Esophagus muscularis mucosa (tissue), 4 donors: ENCODE data around the gene OGG1. TPM values are rescaled to one million over a fixed set of nuclear protein-coding genes. Genes with fewer than 3 reads are reported as not detected.

Experiments used
- DNase-seq: peaks from one replicate; pipeline ENCODE4 v3.0.0-alpha.2; 2017; ENCODE audit errors: extremely low spot score
- H3K27ac ChIP-seq, 4 donors: fragments of 200-600 bp; sonication (generic); replicated peaks in 1 of 4; 1 replicate in 3 of 4; 2 replicates in 1 of 4; pipeline ENCODE4 v1.5.1; 2016 to 2019; ENCODE audit warnings: mild to moderate bottlenecking in 1 of 4
- H3K27me3 ChIP-seq, 4 donors: fragments of 200-600 bp; sonication (generic); one replicate each; pipeline versions ENCODE4 v1.5.1 to v1.6.0; 2016 to 2019
- H3K36me3 ChIP-seq, 4 donors: fragments of 200-600 bp; sonication (generic); one replicate each; pipeline ENCODE4 v1.5.1; 2016 to 2019
- H3K4me1 ChIP-seq, 4 donors: fragments of 200-600 bp; sonication (generic); one replicate each; pipeline ENCODE4 v1.5.1; 2016 to 2019
- H3K4me3 ChIP-seq, 4 donors: fragments of 200-600 bp; sonication (generic); 1 replicate in 2 of 4; 2 replicates in 2 of 4; pipeline ENCODE4 v1.5.1; 2016 to 2019; ENCODE audit warnings: mild to moderate bottlenecking in 4 of 4, moderate library complexity in 1 of 4
- H3K9me3 ChIP-seq, 4 donors: fragments of 200-600 bp; sonication (generic); 1 replicate in 3 of 4; 2 replicates in 1 of 4; pipeline ENCODE4 v1.5.1; 2016 to 2019
- EP300 ChIP-seq: sonication (generic); formaldehyde crosslinking; IDR thresholded peaks from one replicate; pipeline ENCODE4 v1.6.1; 2017; ENCODE audit warnings: antibody characterized with exemption
- POLR2A ChIP-seq: fragments of 450-650 bp; IDR thresholded peaks from one replicate; pipeline ENCODE4 v1.6.1; 2017; ENCODE audit warnings: antibody characterized with exemption, moderate library complexity, mild to moderate bottlenecking, low read depth
- POLR2AphosphoS5 ChIP-seq, 2 donors: sonication (generic); formaldehyde crosslinking; IDR thresholded peaks; one replicate each; pipeline ENCODE4 v1.6.1; 2017; ENCODE audit warnings: antibody characterized with exemption in 2 of 2
- WGBS: methylation state at CpG from one replicate; pipeline ENCODE4 v1.1.5; 2018; 5-methylcytosine and 5-hydroxymethylcytosine counted together
- intact Hi-C: fragments of 100-400 bp; cut with DNase I; formaldehyde crosslinking; loops from one replicate; pipeline ENCODE4 v1.15.1; 2023
- total RNA-seq, 4 donors: library from RNA; depleted of rRNA; stranded (reverse); fragments of >200 nt; gene quantifications; one replicate each; pipeline versions ENCODE4 v1.1.0 to v1.2.1, GENCODE V29; 2016
- TF ChIP-seq, protein P1 (sequence below), 3 experiments: fragments of 200-600 bp in 2 of 3; fragments of 450-650 bp in 1 of 3; sonication (generic) in 2 of 3; IDR thresholded peaks; one replicate each; pipeline ENCODE4 v1.5.1; 2017 to 2019; ENCODE audit warnings: antibody characterized with exemption in 3 of 3, mild to moderate bottlenecking in 2 of 3, moderate library complexity in 1 of 3

The OGG1 gene
- total RNA-seq, 4 donors from 2014 or later, result 18.6 to 28.3 (median 24.9) TPM

DNA sequence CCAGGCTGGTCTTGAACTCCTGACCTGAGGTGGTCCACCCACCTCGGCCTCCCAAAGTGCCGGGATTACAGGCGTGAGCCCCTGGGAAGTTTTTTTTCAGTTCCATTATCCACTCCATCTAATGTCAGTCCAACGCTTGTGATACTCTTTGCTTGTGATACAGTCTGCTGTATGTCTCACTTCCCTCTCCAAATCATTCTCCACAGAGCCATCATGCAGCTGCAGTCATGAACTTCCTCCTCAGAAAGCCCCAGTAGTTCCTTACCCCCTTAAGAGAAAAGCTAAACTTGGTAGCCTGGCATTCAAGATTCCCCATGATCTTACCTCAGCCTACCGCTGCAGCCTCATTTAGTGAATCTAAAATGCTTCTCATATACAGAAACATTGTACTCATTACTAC is 45.5 kb downstream of the OGG1 start:
- intact Hi-C loops, result no loop called here
- WGBS, result 71% methylated on average over 5 of the region's 5 CpGs

GRCh38 chr3:9797196-9797945 is 47.6 kb downstream of the OGG1 start:
- Histone ChIP-seq H3K9me3 (no peaks in the 10 kb centered on the region), H3K36me3 (peaks cover 48 to 73% (median 63%) of the 10 kb centered on the region in 4 donors), H3K27ac (no peak overlapping the region), H3K4me1 (peaks cover 18 to 45% (median 32%) of the 10 kb centered on the region in 4 donors), H3K4me3 (no peak overlapping the region), H3K27me3 (no peaks in the 10 kb centered on the region)
- intact Hi-C loops, result no loop called here
- WGBS, result 94% methylated on average over 12 of the region's 12 CpGs
- TF ChIP-seq POLR2AphosphoS5 (IDR thresholded peaks at IDR 0.05), result no peak
- TF ChIP-seq POLR2A, result no peak
- no peak for TF ChIP-seq EP300
- TF ChIP-seq, protein P1, sequence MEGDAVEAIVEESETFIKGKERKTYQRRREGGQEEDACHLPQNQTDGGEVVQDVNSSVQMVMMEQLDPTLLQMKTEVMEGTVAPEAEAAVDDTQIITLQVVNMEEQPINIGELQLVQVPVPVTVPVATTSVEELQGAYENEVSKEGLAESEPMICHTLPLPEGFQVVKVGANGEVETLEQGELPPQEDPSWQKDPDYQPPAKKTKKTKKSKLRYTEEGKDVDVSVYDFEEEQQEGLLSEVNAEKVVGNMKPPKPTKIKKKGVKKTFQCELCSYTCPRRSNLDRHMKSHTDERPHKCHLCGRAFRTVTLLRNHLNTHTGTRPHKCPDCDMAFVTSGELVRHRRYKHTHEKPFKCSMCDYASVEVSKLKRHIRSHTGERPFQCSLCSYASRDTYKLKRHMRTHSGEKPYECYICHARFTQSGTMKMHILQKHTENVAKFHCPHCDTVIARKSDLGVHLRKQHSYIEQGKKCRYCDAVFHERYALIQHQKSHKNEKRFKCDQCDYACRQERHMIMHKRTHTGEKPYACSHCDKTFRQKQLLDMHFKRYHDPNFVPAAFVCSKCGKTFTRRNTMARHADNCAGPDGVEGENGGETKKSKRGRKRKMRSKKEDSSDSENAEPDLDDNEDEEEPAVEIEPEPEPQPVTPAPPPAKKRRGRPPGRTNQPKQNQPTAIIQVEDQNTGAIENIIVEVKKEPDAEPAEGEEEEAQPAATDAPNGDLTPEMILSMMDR (IDR thresholded peaks at IDR 0.05), result no peak
- DNase-seq, result no peak

More for the DNA sequence above, 45.5 kb downstream of the OGG1 start:
- TF ChIP-seq, protein P1 (IDR thresholded peaks at IDR 0.05), result no peak
- TF ChIP-seq POLR2A (no peak), EP300 (no peak), POLR2AphosphoS5 (IDR thresholded peaks at IDR 0.05) (no peak)
- Histone ChIP-seq H3K27me3 (no peaks in the 10 kb centered on the region), H3K4me1 (peaks cover 22 to 62% (median 50%) of the 10 kb centered on the region in 4 donors), H3K27ac (no peak overlapping the region), H3K36me3 (peaks cover 29 to 56% (median 48%) of the 10 kb centered on the region in 4 donors), H3K4me3 (no peak overlapping the region), H3K9me3 (no peaks in the 10 kb centered on the region)
- no peak for DNase-seq

DNA sequence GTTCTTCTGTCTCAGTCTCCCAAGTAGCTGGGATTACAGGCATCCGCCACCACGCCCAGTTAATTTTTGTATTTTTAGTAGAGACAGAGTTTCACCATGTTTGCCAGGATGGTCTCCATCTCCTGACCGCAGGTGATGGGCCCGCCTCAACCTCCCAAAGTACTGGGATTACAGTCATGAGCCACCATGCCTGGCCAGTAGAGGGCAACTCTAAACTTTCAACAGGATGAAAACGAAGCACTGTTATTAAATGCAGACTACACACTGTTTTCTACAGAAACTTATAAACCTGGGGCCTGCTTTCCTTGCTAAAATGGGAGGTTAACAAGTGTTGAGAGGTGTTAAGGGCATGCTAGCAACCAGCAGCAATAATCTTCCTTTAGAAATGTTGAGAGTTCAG is 50.8 kb downstream of the OGG1 start:
- TF ChIP-seq POLR2A, result no peak
- no peak for TF ChIP-seq POLR2AphosphoS5 (IDR thresholded peaks at IDR 0.05)
- TF ChIP-seq, protein P1 (IDR thresholded peaks at IDR 0.05), result no peak
- TF ChIP-seq EP300, result no peak
- no peak overlapping the region for H3K4me3 ChIP-seq
- peaks cover 7 to 22% (median 11%) of the 10 kb centered on the region in 4 donors for H3K4me1 ChIP-seq
- H3K36me3 ChIP-seq, result peaks cover 78 to 91% (median 89%) of the 10 kb centered on the region in 4 donors
- no peaks in the 10 kb centered on the region for H3K27me3 ChIP-seq
- intact Hi-C loops, result no loop called here
- no peak overlapping the region for H3K27ac ChIP-seq
- no peaks in the 10 kb centered on the region for H3K9me3 ChIP-seq
- 83% methylated on average over 5 of the region's 5 CpGs for WGBS
- no peak for DNase-seq

GRCh38 chr3:9803494-9803893 is 53.7 kb downstream of the OGG1 start:
- DNase-seq, result no peak
- peaks cover 78 to 92% (median 89%) of the 10 kb centered on the region in 4 donors for H3K36me3 ChIP-seq

More at GRCh38 chr3:9803494-9803893, 53.7 kb downstream of the OGG1 start:
- H3K4me3 ChIP-seq, result no peak overlapping the region
- WGBS, result 82% methylated on average over 1 of the region's 1 CpG
- TF ChIP-seq, protein P1 (IDR thresholded peaks at IDR 0.05), result no peak
- TF ChIP-seq POLR2AphosphoS5 (IDR thresholded peaks at IDR 0.05) (no peak), EP300 (no peak), POLR2A (no peak)
- peaks cover 0 to 6% (median 0%) of the 10 kb centered on the region in 4 donors for H3K4me1 ChIP-seq
- H3K9me3 ChIP-seq, result no peaks in the 10 kb centered on the region
- intact Hi-C loops, result no loop called here
- H3K27me3 ChIP-seq, result no peaks in the 10 kb centered on the region
- peak overlapping the region in 2 of 4 donors; percentile 19 to 32 for H3K27ac ChIP-seq
